HG03460 (cell line): ENCODE measurements around the gene ATP9A.
"Not testable (repeated sequence)": the region's sequence is repeated elsewhere in the genome, so short reads cannot be mapped to it uniquely, and the experiment has no call there.

Source experiments
- ATAC-seq: cut with Tn5 transposase; IDR thresholded peaks from one replicate; pipeline ENCODE4 v1.9.1; 2021; ENCODE audit not compliant: unreplicated experiment

The ATP9A gene

DNA sequence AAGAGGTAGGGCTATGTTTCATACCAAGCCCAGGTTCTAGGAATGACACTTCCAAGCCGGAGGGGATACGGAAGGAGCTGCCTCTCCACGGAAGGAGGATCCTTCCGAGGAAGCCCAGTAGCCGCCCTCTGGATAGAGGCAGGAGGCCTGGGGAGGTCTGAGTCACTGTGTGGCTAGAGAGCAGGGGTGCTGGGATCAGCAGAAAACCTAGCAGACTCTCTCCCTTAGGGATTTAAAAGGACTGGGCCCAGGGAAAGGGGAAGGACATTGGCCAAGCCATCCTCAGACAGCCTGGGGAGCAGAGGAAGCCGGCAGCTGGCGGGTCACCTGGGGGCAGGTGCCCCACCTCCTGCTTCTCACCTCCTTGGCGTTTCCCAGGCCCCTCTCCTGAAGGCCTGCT, 189.1 kb downstream of the ATP9A start:
- no peak for ATAC-seq

DNA sequence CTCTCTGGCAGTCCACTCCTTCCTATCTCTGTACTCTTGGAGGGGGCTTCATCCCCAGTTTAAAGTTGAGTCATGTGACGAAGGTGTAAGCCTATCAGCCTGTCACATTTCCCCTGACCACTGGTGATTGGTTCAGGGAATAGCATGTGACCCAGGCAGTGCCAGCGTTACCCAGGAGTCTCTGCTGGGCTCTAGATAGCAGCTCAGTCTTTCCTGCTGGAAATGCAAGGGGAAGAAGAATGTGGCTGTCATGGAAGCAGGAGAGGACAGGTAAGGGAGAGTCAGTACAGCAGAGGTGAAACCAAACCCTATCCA, 190.1 kb downstream of the ATP9A start:
- ATAC-seq = no peak

DNA sequence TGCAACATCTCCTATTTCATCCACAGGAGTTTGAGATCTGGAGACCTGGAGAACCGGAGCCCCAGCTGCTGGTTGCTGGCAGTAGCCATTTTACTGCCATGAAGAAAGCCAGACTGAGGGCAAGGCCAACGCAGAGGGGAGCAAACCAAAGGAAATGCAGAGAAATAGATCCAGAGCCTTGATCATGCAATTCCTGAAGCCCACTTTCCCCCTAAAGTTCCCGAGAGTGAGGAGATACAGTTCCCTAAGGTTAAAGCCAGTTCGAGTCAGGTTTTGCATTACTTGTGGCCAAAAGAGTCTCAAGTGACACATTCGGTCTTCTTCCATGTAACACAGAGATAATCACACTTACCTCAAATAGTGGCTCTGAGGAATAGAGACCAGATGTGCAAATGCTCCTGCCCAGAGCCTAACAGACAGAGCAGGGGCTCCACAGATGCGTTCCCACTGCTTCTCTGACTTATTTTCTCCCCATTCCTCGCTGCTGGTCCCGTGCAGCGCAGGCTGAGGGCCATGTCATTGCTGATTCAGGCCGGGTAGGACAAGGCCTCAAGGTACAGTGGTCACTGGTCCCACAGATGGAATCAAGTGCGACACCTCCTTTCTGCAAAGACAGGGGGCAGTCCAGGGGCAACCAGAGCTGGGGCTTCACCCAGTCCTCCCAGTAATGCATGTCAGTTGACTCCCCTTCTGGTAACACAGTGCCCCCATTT, 190.6 kb downstream of the ATP9A start:
- no peak for ATAC-seq

DNA sequence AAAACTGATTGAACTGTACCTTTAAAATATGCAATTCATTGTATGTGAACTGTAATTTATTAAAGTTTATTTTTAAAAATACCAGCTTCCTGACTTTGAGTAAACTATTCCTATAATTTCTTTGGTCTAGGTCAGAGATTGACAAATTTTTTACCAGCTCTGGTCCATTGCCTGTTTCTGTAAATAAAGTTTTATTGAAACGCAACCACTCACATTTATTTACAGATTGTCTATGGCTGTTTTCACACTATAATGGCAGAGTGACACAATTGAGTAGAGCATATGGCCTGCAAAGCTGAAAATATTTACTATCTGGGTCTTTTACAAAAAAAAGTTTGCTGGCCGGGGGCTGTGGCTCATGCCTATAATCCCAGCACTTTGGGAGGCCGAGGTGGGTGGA, 192.7 kb downstream of the ATP9A start:
- ATAC-seq = no peak

DNA sequence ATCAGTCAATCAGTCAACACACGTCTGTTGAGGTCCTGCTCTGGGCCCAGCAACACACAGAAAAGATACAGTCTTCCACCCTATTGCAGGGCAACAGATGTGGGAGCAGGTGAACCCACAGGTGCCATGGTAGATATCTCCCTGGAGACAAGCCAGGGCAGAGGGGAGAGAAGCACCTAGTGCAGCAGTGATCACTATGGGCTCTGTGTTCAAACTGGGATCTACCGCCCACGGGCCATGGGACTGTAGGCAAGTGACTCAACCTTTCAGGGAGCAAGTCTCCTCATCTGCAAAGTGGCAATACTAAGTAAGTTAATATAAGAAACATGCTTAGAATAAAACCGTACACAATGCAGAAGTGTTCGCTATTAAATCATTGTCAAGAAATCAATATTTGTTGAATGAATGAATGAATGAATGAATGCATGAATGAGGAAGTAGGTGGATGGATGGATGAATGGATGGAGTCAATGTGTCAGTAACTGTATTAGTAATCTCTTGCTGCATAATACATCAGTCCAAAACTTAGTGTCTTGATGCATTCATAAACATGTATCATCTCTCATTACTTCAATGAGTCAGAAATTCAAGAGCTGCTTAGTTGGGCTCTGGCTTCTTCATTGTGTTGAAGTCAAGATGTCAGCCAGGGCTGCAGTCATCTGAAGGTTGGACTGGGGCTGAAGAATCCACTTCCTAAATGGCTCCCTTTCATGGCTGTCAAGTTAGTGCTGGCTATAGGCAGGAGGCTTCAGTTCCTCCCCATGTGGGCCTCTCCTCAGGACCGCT, 193.7 kb downstream of the ATP9A start:
- no peak for ATAC-seq

DNA sequence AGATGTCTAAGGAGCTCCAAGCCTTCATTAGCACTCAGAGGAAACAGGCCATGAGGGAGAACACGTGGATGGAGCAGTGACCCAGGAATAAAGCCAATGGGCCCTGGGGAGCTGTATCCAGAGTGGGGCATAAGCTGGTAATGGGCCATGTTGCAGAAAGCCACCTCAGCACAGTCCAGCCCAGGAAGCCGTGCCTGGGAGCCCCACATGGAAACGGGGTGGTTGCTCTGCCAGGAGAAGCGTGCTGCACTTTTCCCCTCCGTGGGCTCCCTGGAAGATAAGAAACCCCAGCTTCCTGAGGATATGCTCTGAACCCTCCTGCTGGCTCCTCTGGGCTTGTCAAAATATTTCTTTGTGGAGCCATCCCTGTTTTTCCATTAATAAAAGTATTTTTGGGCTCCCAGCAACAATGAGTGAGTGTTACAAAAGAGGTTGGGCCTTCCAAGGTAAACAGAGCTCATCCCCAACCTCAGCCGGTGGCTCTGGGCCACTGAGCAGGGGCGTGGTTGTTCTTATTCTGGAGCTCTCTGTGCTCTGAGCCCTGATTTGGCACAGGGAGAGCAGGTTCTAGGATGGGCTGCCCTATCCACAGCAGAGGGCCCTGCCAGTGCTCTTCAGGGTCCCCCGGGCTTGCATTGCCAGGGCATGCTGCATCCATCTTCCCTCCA, 194.5 kb downstream of the ATP9A start:
- no peak for ATAC-seq

DNA sequence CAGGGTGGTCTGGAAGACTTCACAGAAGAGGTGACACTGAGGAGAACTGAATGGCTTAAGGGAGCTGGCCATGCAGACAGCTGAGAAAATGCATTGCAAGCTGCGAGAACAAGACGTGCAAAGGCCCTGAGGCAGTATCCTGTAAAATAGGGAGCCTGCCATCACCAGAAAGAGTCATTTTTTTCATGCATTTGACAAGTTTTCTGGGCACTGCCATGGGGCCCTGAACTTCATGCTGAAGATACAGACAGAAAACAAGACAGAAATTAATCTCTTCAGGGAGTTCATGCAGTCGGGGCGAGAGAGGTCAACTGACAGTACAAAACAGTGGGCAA, 196.8 kb downstream of the ATP9A start:
- ATAC-seq = no peak

DNA sequence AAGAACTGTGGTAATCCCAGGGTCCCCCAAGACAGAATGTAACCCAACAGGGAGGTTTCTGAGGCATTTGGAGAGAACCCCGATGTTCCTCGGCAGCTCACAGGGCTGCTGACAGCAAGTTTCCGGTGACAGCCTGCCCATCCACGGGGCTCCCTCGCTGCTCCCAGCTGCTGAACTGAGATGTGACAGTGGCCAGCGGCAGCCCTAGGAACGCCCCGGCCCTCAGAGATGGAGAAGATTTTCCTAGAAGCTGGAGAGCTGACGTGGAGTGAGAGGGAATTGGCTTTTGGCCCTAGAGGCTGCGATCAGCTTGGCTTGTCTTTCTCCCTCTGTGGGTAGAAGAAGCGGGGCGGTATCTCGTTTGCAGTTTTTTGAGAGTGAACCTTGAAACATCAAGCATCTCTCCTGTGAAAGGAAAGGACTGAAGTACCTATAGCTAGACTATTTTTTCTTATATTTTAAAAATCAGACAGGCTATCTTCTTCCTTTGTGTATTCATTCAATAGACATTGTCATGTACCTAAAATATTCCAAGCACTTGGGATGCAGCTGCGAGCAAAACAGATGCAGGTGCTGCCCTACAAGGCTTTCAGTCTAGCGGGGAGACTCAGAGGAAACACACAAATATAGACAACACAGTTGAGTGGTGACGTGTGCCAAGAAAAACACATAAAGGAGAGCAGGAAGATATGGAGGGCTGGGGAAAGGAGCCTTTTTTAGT, 197.3 kb downstream of the ATP9A start:
- ATAC-seq = no peak

DNA sequence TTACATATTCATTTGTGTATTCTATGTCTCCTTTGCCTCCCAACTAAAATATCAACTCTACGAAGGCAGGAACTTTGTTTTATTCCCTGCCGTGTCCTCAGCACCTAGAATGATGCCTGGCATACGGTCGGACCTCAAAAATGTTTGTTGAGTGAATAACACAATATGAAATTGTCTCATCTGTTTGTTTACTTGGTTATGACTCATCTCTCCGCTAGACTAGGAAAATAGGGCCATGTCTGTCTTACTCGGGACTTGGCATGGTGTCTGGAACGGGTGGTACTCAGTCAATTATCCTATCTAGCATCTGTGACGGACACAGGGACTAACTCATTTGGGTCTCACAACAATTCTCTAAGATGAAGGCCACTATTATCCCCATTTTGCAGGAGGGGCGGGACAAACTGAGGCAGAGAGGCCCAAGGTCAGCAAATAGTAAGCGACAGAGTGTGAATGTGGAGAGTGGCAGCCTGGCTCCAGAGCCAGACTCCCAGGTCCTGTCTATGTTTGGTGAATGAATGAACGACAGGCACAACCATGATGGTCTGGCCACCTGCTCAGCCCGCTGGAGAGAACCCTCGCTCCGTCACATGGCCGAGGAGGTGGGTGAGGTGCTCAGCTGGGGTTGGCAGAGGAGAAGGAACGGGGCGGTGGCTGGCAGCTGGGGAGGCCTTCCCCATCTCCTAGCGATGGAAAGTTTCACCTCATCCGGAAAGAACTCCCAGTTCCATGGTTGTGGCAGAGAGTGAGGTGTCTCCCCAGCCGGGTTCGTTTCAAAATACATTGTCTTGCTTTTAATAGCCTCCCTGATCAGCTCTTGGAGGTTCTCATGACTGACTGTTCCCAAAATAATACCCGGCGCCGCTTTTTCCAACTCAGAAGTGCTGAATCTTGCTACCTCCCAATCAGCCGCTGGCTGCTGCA, 198.1 kb downstream of the ATP9A start:
- ATAC-seq = no peak

DNA sequence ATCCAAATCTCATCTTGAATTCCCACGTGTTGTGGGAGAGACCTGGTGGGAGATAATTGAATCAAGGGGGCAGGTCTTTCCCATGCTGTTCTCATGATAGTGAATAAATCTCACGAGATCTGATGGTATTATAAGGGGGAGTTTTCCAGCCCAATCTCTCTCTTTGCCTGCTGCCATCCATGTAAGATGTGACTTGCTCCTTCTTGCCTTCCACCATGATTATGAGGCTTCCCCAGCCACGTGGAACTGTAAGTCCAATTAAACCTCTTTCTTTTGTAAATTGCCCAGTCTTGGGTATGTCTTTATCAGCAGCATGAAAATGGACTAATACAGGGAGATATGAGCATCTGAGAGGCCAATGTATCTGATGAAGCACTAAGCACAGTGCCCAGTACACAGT, 199.7 kb downstream of the ATP9A start:
- ATAC-seq = not testable (repeated sequence)

DNA sequence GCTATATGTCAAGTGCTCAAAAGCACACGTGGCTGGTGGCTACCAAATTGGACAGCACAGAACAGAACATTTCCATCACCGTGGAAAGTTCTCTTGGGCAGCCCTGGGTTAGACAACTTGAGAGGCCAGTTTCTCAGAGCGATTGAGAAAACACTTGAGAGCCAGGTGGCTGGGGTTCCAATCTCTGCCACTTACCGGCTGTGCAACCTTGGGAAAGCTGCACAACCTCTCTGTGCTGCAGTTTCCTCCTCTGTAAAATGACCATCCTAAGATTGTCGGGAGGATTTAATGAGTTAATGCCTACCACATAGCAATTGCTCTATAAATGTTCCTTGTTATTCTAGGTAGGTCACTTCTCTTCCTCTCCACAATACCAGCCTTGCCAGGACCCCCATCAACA, 200.6 kb downstream of the ATP9A start:
- no peak for ATAC-seq

DNA sequence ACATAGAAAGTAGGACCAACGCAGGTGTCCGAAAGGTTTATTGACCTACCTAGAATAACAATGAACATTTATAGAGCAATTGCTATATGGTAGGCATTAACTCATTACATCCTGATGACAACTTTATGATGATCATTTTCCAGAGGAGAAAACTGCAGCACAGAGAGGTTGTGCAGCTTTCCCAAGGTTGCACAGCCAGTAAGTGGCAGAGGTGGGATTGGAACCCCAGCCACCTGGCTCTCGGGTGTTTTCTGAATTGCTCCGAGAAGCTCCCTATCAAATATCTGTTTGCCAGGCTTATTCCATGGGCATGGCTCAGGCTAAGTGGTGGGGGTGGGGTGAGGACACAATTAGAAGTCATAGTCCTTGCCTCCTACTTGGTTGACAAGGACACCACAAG, 201.6 kb downstream of the ATP9A start:
- no peak for ATAC-seq

DNA sequence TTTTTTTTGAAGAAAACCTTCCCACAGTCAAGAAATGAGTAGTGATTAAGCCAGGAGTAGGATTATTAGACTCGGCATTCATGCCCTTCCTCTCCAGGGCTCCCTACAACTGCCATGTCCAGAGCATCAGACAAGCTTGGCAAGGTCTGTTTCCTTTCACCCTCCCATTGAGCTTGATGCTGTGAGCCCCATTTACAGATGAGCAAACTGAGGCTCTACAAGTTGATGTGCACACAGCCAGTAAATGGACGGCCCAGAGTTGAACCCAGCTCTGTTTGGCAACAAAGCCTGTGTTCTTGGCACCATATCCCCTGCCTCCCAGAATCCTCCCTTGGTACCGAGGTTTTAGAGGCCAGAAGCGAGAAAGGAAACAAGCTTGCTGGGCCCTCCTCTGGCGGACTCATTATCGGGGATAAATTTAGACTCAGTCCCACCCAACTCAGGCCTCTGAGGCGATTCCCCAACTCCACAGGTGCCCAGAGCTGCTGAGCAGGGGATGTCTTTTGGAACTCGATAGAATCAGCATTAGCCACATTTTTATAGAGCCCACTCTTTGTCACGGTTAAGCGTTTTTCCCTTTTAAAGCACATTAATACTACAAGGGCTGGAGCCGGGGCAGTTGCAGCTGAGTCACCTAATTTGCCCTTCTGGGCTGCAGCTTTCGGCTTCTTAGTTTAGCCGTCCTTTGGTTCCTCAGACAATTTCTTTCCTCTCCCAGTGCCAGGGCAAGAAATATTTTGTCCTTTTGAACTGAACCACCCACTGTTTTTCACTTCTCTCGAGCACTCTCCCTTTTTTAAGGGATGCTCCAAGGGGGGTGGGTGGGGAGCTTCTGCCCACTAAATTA, 202.7 kb downstream of the ATP9A start:
- no peak for ATAC-seq

DNA sequence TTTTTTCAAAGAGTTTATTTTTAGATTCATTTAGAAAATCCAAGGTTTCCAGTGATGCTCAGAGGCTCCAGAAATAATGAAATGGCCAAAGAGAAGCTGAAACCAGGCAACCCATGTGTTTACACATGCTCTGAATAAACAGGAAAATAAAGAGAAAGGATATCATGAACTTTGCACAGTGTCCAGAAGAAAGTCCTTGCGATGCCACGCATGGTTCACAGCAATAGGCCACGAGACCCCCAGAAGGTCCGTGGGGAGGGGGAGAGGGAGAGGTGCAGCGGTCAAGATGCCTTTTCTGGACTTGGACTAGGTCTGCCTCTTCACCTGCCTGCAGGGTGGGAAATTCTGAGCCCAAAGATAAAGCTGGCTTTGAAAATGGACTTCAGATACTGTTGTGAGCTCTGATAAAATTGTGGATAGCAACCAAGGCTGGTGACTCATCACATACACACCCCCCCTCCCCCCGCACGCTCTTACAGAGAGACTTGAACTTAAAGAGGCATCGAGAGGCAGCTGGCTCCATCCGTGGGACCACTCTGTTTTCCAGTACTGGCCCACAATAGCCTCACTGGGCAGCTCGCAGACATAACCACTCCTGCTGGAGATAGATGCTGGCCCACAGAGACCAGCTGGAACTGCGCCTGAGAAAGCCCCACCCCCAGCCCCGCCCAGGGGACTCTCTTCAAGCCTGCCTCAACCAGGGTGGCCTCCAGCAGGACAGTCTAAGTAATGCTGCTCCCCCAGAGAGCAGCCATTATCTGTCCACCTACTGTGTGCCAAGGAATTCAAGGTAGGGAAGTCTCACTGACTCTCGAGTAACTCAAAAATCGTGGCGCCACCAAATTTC, 204.5 kb downstream of the ATP9A start:
- no peak for ATAC-seq

DNA sequence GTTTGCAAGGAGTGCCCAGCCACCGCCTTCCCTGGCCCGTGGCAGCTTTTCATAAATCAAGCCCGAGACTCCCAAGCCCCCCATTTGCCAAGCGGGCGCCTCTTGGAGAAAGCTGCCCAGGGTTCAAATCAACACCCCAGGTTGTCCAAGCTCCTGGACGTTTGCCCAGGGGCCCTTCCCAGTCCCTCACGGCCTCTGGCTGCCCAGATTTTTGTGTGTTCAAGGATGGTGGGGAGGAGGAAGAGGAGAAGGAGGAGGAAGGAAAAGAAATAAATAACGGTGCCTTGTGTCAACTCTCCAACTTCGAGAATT, 205.1 kb downstream of the ATP9A start:
- no peak for ATAC-seq

DNA sequence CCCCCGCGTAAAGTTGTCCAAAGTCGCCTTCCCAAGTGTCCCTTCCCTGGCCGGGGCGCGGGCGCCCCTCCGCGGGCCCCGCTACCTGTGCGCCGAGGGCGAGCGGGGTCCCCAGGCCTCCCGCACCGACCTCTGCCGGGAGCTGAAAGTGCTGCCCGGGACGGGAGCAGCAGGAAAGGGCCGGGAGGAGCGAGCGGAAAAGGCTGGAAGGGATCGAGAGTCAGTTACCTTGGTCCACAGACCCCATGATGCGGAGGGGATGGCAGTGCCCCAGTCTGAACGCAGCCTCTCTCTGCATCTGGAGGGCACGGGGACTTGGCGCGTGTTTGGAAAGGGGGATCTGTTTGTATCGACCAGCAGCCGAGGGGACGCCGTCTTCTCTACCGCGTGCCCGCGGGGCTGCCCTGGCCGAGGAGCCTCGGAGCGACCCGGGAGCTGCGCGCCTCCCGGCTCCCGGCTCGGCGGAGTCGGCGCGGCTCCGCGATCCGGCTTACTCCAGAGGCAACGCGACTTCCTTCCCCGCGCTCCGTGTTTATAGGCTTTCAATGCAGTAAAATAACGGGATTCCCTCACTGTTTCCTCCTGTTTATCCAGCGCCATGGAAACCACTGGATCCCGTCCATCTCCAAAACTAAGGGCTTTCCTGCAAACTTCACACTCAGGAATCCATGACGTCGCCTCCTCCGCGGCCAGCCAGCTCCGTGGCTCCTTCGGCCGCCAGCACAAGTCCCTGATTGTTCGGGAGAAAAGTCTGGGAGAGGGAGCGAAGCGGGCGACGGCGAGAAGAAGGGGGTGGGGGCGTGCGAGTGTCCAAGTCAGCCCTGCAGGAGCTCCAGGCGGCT, 205.6 kb downstream of the ATP9A start:
- ATAC-seq = no peak

DNA sequence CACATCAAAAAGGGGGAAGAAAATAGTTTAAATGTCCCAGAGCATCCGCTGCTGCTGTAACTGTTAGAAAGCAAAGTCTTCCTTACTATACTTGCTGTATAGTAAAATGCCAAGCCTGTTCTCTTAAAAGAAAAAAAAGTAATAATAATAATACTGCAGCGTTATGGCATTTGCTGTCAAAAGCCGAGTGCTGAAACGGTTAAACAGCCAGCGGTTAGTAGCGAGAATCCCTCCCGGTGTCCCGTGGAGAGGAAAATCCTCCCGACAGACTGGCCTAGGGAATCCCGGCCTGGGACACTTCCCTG, 206.2 kb downstream of the ATP9A start:
- ATAC-seq = no peak

DNA sequence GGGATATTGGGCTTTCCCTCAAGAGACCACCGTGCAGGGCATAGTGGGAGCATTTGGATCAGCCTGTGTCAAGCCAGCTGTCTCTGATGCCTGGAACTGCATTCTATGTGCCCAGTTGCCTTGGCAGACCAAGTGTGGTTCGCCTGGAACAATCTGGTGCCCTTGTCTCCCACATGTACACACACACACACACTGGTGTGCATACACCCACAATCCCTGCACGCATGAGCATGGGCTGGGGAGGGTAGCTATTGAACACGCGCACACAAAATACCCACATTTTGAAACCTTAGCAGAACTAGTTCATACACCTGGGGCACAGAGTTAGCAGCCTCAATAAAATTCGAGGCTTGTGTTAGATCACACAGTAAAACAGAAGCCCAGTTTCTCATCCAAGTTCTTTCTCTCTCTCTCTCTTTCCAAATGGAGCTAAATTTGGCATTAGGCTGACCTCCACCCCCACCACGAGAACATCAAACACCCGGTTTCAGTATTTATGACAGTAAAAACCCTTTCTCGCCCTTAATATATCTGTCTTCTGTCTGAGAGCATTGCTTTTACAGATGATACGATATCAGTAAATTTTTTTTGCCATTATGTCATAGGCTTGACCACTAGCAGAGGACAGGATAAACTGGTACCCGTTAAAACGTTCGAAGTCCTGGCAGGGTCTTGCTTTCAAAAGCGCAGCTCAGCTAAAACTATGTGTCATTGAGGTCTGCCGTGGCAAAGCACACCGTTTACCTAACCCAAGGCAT, 207.5 kb downstream of the ATP9A start:
- ATAC-seq = no peak
